ENCODE data around the gene ACSS1. TPM values are rescaled to one million over a fixed set of nuclear protein-coding genes. Genes with fewer than 3 reads are reported as not detected.

Gene ACSS1
- total RNA-seq, 1 experiment from 2014 or later: 1.5 TPM

DNA sequence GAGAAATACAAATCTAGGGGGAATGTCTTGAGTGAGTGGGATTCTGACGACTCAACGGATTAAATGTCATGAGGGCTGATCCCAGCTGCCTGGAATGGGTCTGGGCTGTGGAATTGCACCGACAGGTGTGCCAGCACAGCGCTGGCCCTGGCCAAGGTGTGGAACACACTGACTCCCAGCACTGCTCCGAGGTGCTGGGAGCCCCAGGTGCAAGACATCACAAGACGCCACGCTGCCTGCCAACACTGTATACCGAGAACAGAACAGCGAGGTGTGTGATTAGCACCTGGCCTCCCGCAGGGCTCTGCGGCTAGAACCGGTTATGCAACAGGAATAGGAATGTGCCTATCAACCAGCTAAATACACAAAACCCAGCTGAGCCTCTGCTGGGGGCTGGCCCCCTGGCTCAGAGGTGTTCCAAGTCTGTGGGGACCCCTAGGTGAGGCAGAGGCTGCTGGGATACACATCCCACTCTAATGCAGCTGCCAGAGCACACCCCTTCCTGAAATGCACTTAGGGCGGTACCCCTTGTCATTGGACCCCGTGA is 40.6 kb downstream of the ACSS1 start:
- H3K4me3 Mint-ChIP-seq: no peak overlapping the region
- no peaks in the 10 kb centered on the region; the same call in 1 of the 2 replicates for H3K27me3 Mint-ChIP-seq (ENCODE audit: low read depth)
- H3K4me1 Mint-ChIP-seq: peaks cover 29% of the 10 kb centered on the region
- 0 out of 2 replicates have a peak, but pooled peaks have one; percentile 15 for TF ChIP-seq GABPB1 (CRISPR knock-in tag; IDR thresholded peaks at IDR 0.05)
- no peak for TF ChIP-seq ZNF138 (CRISPR knock-in tag; conservative IDR thresholded peaks at IDR 0.05)
- no peak for TF ChIP-seq ZNF219 (CRISPR knock-in tag; IDR thresholded peaks at IDR 0.05; ENCODE audit: borderline replicate concordance)
- TF ChIP-seq ZNF423 (CRISPR knock-in tag; IDR thresholded peaks at IDR 0.05): peak; percentile 99
- no peaks in the 10 kb centered on the region for H3K36me3 Mint-ChIP-seq
- CTCF ChIA-PET: interaction anchor here (0.9 to 1.5 kb wide), 4 partner anchors 8 to 87 kb away, joined by 3 to 5 read pairs (median 3); no protein-coding TSS in a partner anchor
- DNase-seq (ENCODE audit: low spot score): peak; percentile 58
- no peaks in the 10 kb centered on the region for H3K9me3 Mint-ChIP-seq
- peak; percentile 76 for ATAC-seq
- H3K27ac Mint-ChIP-seq: peak overlapping the region; percentile 63; the same call in 1 of the 2 replicates
- POLR2A ChIA-PET: no interaction called here

DNA sequence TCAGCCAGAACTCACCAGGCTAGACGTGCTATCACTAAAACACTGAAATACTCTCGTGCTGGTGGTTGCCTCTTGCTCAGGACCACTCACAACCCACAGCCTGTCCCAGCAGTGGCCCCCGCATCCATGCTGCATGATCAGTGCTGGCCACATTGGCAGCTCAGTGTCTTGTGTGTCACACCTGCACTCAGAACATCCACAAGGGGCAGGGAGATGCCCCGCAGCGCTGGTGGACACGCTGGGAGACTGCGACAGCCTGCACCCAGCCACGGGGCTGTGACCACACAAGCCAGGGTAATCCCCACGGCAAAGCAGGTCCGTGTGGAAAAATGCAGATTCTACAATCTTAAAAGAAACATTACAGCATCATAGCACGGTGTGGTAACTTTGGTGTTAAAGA is 41.5 kb downstream of the ACSS1 start:
- Mint-ChIP-seq H3K27ac (no peak overlapping the region), H3K27me3 (ENCODE audit: low read depth) (no peaks in the 10 kb centered on the region; the same call in 1 of the 2 replicates), H3K4me1 (peaks cover 29% of the 10 kb centered on the region), H3K36me3 (no peaks in the 10 kb centered on the region), H3K4me3 (no peak overlapping the region), H3K9me3 (no peaks in the 10 kb centered on the region)
- ChIA-PET POLR2A (no interaction called here), CTCF (interaction anchor here (0.6 to 1.5 kb wide), 6 partner anchors 9 to 86 kb away, joined by 3 to 5 read pairs (median 3); no protein-coding TSS in a partner anchor)
- ATAC-seq: no peak
- TF ChIP-seq ATF1 (CRISPR knock-in tag; IDR thresholded peaks at IDR 0.05) (no peak), SP1 (CRISPR knock-in tag; conservative IDR thresholded peaks at IDR 0.05) (no peak), ZNF416 (CRISPR knock-in tag; IDR thresholded peaks at IDR 0.05) (no peak), ZNF396 (CRISPR knock-in tag; IDR thresholded peaks at IDR 0.05; ENCODE audit: borderline replicate concordance) (no peak), NFATC4 (CRISPR knock-in tag; IDR thresholded peaks at IDR 0.05) (no peak), RELA (CRISPR knock-in tag; IDR thresholded peaks at IDR 0.05; ENCODE audit: borderline replicate concordance) (no peak), IRF2 (CRISPR knock-in tag; IDR thresholded peaks at IDR 0.05; ENCODE audit: borderline replicate concordance, low read depth) (no peak), JUN (CRISPR knock-in tag; IDR thresholded peaks at IDR 0.05) (no peak), ZNF121 (CRISPR knock-in tag; IDR thresholded peaks at IDR 0.05) (no peak), MXD4 (CRISPR knock-in tag; IDR thresholded peaks at IDR 0.05; ENCODE audit: borderline replicate concordance) (no peak), NR3C1 (CRISPR knock-in tag; conservative IDR thresholded peaks at IDR 0.05; ENCODE audit: low read depth) (no peak), TCF7 (CRISPR knock-in tag; IDR thresholded peaks at IDR 0.05; ENCODE audit: low read depth) (no peak)
- TF ChIP-seq, protein P1, sequence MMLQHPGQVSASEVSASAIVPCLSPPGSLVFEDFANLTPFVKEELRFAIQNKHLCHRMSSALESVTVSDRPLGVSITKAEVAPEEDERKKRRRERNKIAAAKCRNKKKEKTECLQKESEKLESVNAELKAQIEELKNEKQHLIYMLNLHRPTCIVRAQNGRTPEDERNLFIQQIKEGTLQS (CRISPR knock-in tag; conservative IDR thresholded peaks at IDR 0.05): no peak
- TF ChIP-seq, protein P2, sequence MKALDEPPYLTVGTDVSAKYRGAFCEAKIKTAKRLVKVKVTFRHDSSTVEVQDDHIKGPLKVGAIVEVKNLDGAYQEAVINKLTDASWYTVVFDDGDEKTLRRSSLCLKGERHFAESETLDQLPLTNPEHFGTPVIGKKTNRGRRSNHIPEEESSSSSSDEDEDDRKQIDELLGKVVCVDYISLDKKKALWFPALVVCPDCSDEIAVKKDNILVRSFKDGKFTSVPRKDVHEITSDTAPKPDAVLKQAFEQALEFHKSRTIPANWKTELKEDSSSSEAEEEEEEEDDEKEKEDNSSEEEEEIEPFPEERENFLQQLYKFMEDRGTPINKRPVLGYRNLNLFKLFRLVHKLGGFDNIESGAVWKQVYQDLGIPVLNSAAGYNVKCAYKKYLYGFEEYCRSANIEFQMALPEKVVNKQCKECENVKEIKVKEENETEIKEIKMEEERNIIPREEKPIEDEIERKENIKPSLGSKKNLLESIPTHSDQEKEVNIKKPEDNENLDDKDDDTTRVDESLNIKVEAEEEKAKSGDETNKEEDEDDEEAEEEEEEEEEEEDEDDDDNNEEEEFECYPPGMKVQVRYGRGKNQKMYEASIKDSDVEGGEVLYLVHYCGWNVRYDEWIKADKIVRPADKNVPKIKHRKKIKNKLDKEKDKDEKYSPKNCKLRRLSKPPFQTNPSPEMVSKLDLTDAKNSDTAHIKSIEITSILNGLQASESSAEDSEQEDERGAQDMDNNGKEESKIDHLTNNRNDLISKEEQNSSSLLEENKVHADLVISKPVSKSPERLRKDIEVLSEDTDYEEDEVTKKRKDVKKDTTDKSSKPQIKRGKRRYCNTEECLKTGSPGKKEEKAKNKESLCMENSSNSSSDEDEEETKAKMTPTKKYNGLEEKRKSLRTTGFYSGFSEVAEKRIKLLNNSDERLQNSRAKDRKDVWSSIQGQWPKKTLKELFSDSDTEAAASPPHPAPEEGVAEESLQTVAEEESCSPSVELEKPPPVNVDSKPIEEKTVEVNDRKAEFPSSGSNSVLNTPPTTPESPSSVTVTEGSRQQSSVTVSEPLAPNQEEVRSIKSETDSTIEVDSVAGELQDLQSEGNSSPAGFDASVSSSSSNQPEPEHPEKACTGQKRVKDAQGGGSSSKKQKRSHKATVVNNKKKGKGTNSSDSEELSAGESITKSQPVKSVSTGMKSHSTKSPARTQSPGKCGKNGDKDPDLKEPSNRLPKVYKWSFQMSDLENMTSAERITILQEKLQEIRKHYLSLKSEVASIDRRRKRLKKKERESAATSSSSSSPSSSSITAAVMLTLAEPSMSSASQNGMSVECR (CRISPR knock-in tag; IDR thresholded peaks at IDR 0.05; ENCODE audit: borderline replicate concordance): no peak
- TF ChIP-seq, protein P3, sequence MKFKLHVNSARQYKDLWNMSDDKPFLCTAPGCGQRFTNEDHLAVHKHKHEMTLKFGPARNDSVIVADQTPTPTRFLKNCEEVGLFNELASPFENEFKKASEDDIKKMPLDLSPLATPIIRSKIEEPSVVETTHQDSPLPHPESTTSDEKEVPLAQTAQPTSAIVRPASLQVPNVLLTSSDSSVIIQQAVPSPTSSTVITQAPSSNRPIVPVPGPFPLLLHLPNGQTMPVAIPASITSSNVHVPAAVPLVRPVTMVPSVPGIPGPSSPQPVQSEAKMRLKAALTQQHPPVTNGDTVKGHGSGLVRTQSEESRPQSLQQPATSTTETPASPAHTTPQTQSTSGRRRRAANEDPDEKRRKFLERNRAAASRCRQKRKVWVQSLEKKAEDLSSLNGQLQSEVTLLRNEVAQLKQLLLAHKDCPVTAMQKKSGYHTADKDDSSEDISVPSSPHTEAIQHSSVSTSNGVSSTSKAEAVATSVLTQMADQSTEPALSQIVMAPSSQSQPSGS (CRISPR knock-in tag; IDR thresholded peaks at IDR 0.05; ENCODE audit: borderline replicate concordance, low read depth): no peak
- TF ChIP-seq, protein P4, sequence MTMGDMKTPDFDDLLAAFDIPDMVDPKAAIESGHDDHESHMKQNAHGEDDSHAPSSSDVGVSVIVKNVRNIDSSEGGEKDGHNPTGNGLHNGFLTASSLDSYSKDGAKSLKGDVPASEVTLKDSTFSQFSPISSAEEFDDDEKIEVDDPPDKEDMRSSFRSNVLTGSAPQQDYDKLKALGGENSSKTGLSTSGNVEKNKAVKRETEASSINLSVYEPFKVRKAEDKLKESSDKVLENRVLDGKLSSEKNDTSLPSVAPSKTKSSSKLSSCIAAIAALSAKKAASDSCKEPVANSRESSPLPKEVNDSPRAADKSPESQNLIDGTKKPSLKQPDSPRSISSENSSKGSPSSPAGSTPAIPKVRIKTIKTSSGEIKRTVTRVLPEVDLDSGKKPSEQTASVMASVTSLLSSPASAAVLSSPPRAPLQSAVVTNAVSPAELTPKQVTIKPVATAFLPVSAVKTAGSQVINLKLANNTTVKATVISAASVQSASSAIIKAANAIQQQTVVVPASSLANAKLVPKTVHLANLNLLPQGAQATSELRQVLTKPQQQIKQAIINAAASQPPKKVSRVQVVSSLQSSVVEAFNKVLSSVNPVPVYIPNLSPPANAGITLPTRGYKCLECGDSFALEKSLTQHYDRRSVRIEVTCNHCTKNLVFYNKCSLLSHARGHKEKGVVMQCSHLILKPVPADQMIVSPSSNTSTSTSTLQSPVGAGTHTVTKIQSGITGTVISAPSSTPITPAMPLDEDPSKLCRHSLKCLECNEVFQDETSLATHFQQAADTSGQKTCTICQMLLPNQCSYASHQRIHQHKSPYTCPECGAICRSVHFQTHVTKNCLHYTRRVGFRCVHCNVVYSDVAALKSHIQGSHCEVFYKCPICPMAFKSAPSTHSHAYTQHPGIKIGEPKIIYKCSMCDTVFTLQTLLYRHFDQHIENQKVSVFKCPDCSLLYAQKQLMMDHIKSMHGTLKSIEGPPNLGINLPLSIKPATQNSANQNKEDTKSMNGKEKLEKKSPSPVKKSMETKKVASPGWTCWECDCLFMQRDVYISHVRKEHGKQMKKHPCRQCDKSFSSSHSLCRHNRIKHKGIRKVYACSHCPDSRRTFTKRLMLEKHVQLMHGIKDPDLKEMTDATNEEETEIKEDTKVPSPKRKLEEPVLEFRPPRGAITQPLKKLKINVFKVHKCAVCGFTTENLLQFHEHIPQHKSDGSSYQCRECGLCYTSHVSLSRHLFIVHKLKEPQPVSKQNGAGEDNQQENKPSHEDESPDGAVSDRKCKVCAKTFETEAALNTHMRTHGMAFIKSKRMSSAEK (CRISPR knock-in tag; IDR thresholded peaks at IDR 0.05; ENCODE audit: borderline replicate concordance): no peak
- TF ChIP-seq, protein P5, sequence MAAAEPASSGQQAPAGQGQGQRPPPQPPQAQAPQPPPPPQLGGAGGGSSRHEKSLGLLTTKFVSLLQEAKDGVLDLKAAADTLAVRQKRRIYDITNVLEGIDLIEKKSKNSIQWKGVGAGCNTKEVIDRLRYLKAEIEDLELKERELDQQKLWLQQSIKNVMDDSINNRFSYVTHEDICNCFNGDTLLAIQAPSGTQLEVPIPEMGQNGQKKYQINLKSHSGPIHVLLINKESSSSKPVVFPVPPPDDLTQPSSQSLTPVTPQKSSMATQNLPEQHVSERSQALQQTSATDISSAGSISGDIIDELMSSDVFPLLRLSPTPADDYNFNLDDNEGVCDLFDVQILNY (CRISPR knock-in tag; IDR thresholded peaks at IDR 0.05): no peak
- DNase-seq (ENCODE audit: low spot score): no peak

Measured in WTC11 (cell line).